NCI-H460 (cell line): ENCODE data around the gene TYMS. TPM values are rescaled to one million over a fixed set of nuclear protein-coding genes. Genes with fewer than 3 reads are reported as not detected.

Experiments
- DNase-seq: peaks from one replicate; pipeline ENCODE4 v3.0.0-alpha.2; 2016; ENCODE audit warnings: low read depth; ENCODE audit errors: extremely low read depth
- total RNA-seq: library from RNA; depleted of rRNA; stranded (reverse); fragments of >200 nt; shearing (Covaris generic); gene quantifications from 2 replicates; pipeline ENCODE4 v1.2.3, GENCODE V29; 2014; rRNA removed

TYMS gene
- total RNA-seq, 1 experiment from 2014 or later, result 26.1 TPM

GRCh38 chr18:710418-711300, 53.2 kb downstream of the TYMS start:
- DNase-seq, result no peak

GRCh38 chr18:711310-711656, 53.8 kb downstream of the TYMS start:
- DNase-seq, result no peak

GRCh38 chr18:711657-712400, 54.4 kb downstream of the TYMS start:
- DNase-seq, result peak; percentile 84

- DNase-seq, result peak; percentile 81
Measured at GRCh38 chr18:712401-713134, 55.1 kb downstream of the TYMS start, which contains the start of gene ENOSF1. TSS of gene ENOSF1 (minus strand) at chr18:712630. CDS start at chr18:712587, 43 bp downstream.

- DNase-seq, result no peak
Measured at GRCh38 chr18:713135-713490, 55.7 kb downstream of the TYMS start.

- DNase-seq, result no peak
Measured at GRCh38 chr18:715626-716025, 58.2 kb downstream of the TYMS start.

GRCh38 chr18:717003-717402, 59.5 kb downstream of the TYMS start:
- DNase-seq, result no peak

Other genes starting within 250 kb of the TYMS start
- gene COLEC12, start 157.0 kb upstream of the TYMS start, total RNA-seq, result 0.05 TPM in 1 of 2 replicates, not detected in the other
- gene CETN1, start 77.3 kb upstream of the TYMS start, total RNA-seq, result not detected in 2 replicates
- not detected in 2 replicates for gene CLUL1, start 60.7 kb upstream of the TYMS start, total RNA-seq
- gene ENOSF1, start 55.0 kb downstream of the TYMS start, total RNA-seq, result 39.2 and 48.8 TPM in 2 replicates
- gene YES1, start 154.6 kb downstream of the TYMS start, total RNA-seq, result 85.0 and 86.9 TPM in 2 replicates
- gene ADCYAP1, start 247.2 kb downstream of the TYMS start, total RNA-seq, result 0.20 and 0.57 TPM in 2 replicates